Right renal cortex interstitium (tissue), 3 donors: Measurements from ENCODE around the gene ZNF157. TPM values are rescaled to one million over a fixed set of nuclear protein-coding genes. Genes with fewer than 3 reads are reported as not detected.

ENCODE experiments used
- DNase-seq, 3 donors: peaks; one replicate each; pipeline ENCODE4 v3.0.0-alpha.2; 2013; ENCODE audit warnings: low read depth in 3 of 3, low spot score in 2 of 3
- polyA plus RNA-seq, 3 donors: library from polyadenylated mRNA; unstranded; fragments of 120-200 nt; gene quantifications; one replicate each; pipeline ENCODE4 v1.2.1, GENCODE V29; 2013; ENCODE audit not compliant: insufficient read length in 3 of 3

The ZNF157 gene
- polyA plus RNA-seq, 3 donors = 0.92 to 1.2 (median 1.1) TPM

GRCh38 chrX:47446431-47446830 lies 76.1 kb downstream of the ZNF157 start:
- no peak for DNase-seq

GRCh38 chrX:47446971-47447370 lies 76.6 kb downstream of the ZNF157 start:
- no peak for DNase-seq

- DNase-seq = no peak
These were observed 77.2 kb downstream of the ZNF157 start for GRCh38 chrX:47447607-47448006.

- no peak for DNase-seq
These were observed 77.9 kb downstream of the ZNF157 start for GRCh38 chrX:47448165-47448806.

- DNase-seq = no peak
These were observed 81.7 kb downstream of the ZNF157 start for GRCh38 chrX:47452112-47452511.

- no peak for DNase-seq
These were observed 85.7 kb downstream of the ZNF157 start for GRCh38 chrX:47456080-47456479.

- DNase-seq = no peak
These were observed 88.2 kb downstream of the ZNF157 start for GRCh38 chrX:47458528-47458927.

- DNase-seq = no peak
These were observed 90.2 kb downstream of the ZNF157 start for GRCh38 chrX:47460561-47460960.

Other genes starting within 250 kb of the ZNF157 start
- gene NDUFB11, start 225.9 kb upstream of the ZNF157 start, polyA plus RNA-seq = 100 to 1,000 TPM in 1 of 3 donors, 10 to 100 TPM in 2; 90.7 to 104 (median 96.9) TPM
- 10 to 100 TPM; 44.6 to 48.9 (median 45.0) TPM for gene RBM10, start 225.4 kb upstream of the ZNF157 start, polyA plus RNA-seq
- 100 to 1,000 TPM; 202 to 228 (median 217) TPM for gene UBA1, start 176.7 kb upstream of the ZNF157 start, polyA plus RNA-seq
- gene CDK16, start 151.9 kb upstream of the ZNF157 start, polyA plus RNA-seq = 100 to 1,000 TPM in 2 of 3 donors, 10 to 100 TPM in 1; 99.8 to 105 (median 105) TPM
- 100 to 1,000 TPM; 135 to 147 (median 137) TPM for gene USP11, start 137.6 kb upstream of the ZNF157 start, polyA plus RNA-seq
- gene ZNF41, start 112.6 kb downstream of the ZNF157 start, polyA plus RNA-seq = 10 to 100 TPM; 13.6 to 14.4 (median 13.7) TPM
- gene ARAF, start 190.6 kb downstream of the ZNF157 start, polyA plus RNA-seq = 10 to 100 TPM; 49.6 to 62.6 (median 56.5) TPM
- 10 to 100 TPM; 72.6 to 82.2 (median 79.6) TPM for gene TIMP1, start 211.9 kb downstream of the ZNF157 start, polyA plus RNA-seq
- 1 to 10 TPM; 5.6 to 6.5 (median 6.4) TPM for gene SYN1, start 249.3 kb downstream of the ZNF157 start, polyA plus RNA-seq